GM19372 (cell line): ENCODE data around the gene KANK3.

Experiments
- ATAC-seq: cut with Tn5 transposase; IDR thresholded peaks from one replicate; pipeline ENCODE4 v1.9.1; 2021; ENCODE audit warnings: mild to moderate bottlenecking, low read depth, moderate library complexity; ENCODE audit not compliant: unreplicated experiment

Gene KANK3

DNA sequence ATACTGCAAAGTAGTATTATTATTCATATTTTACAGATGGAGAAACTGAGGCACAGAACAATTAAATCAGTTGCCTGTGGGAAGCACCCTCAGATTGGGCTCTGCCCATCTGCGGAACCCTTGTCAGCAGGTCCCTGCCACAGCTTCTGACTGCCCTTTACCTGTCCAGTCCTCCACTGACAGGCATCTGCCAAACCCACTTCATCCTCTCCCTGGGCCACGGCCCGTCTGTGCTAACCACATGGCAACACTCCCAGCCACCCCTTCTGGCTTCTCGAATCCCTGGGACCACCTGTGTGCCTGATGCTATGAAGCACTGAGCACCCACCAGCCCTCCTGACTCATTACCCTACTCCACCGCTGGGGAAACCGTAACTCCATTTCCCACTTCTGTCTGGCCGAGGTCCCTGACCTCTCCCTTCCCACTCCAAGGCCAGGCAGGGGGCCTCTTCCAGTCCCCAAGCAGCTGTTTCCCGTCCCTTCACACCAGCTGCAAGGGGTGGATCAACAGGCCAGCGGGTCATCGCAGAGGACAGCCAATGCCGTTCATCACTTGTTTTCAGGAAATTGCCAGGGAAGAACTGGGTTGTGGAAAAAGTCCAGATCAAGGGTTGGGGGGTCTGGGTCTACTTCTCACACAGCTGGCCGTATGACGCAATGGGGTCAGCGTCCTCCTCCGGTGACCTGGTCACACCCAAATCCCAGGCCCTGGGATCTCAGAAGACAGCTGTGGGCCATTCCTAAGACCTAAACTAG, 2.5 kb downstream of the KANK3 start:
- ATAC-seq, result no peak

DNA sequence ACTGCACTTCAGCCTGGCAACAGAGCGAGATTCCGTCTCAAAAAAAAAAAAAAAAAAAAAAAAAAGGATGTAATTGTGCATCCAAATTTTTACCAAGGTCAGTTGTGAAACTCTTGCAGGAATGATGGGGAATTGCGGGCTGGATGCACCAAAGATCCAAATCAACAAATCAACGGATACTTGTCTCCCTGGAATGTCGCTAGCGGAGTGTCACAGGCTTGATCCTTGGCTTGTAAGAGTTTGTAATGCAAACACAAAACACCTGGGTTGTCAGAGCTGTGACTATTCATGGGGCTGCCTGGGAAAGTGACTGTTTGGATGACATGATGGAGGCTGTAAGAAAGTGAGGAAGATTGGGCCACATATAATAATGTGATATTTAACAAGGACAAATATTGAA, 4.2 kb downstream of the KANK3 start:
- no peak for ATAC-seq

DNA sequence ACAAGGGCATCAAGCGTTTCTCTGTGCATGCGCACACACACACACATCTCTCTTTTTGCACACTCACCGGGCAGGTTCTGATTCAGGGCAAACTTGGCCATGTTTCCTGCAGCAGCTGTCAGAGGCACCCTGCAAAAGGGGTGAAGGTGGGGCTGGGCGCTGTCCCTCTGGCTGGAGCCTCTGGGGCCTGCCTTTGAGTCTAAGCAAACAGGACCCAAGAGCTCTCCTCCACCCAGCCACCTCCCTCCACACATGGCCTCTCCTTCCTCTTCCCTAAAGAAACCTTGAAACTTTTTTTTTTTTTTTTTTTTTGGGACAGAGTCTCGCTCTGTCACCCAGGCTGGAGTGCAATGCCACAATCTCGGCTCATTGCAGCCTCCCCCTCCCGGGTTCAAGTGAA, 5.3 kb downstream of the KANK3 start:
- no peak for ATAC-seq

DNA sequence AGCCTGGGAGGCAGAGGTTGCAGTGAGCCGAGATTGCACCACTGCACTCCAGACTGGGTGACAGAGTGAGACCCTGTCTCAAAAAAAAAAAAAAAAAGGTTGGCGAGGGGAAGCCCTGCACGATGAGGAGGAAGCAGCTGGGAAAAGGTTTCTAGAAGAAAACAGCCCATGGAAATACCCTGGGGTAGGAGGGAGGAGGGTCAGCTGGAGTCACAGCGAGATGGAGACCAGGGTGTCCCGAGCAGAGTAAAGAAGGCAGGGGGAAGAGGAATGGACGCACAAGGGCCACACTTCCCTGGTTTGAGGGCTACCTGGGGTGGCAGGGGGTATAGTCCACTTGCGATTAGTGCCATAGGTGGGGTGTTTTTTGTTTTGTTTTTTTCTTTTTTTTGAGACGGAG, 6.4 kb downstream of the KANK3 start:
- no peak for ATAC-seq

DNA sequence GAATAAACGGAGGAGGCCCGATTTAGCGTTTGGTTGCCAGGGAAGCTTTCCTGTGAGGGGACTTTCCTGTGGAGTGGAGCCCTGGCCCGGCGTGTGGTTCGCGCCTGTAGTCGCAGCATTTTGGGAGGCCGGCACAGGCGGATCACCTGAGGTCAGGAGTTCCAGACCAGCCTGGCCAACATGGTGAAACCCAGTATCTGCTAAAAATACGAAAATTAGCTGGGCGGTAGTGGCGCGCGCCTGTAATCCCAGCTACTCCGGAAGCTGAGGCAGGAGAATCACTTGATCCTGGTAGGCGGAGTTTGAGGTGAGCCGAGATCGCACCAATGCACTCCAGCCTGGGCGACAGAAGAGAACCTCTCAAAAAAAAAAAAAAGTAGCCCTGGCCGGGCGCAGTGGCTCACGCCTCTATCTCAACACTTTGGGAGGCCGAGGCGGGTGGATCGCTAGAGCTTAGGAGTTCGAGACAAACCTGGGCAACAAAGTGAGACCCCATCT, 6.9 kb downstream of the KANK3 start:
- ATAC-seq, result no peak

DNA sequence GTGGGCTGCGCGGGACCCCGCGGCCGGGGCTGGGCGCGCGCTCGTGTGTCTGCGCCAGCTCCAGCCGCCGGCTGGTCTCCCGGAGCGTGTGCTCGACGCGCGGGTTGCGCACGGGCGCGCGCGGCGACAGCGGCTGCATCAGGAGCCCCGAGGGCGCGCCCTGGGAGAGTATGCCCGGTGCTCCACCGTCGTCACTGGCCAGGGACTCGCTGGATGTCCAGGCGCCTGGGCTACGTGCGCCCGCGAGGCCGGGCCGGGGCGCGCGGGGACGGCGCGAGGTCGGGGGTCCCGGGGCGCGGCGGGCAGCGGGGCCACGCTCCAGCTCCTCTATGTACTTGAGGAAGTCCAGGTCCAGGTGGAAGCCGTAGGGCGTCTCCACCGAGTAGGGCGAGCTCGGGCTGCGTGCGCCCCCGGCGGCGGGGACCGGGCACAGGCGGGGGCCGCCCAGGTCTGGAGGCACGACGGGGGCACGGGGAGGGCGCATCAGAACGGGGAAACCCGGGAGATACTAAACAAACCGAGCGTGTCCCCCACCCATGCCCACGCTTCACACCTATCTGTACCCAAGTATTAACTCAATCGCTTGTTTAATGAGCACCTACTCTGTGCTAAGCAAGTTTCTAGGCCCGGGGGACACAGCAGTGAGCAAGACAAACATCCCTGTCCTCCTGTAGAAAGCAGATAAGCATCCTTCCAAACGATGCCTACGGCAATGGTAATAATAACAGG, 7.6 kb downstream of the KANK3 start:
- ATAC-seq, result peak; percentile 42

DNA sequence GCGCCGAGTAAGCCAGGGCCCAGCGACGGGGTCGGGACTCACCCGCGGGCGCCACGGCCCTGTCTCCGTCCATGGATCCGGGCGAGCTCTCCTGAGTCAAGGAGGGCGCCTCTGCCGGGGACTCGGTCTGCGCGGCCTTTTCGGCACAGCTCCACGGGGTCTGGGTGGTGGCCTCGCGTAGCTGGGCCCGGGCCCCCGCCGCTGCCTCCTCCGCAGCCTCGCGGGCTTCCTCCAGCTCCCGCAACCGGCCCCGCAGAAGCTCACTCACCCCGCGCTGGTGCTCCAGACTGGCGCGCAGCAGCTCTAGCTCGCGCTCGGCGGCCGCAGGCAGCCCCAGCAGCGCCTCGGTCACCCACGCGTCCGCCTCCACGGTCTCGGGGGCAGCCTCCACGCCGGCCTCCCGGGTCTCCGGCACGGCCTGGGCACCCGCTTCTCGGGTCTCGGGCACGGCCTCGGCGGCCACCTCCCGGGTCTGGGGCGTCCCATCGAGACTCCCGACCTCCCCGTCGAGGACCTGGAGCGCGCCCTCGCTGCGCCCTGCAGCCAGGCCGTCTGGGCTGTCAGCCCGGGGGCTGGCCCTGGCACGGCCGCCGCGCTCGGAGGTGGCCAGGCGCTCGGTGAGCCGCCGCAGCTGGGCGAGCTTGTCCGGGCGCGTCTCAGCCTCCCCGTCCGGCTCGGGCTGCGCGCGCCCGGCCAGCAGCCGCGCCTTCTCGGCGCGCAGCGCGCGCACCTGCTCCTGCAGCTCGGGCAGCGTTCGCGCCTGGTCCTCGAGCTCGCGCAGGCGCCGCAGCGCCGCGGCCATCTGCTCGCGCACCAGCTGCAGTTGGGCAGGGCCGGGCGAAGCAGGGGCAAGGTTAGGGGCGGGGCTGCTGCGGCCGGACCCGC, 8.4 kb downstream of the KANK3 start:
- ATAC-seq, result peak; percentile 71

DNA sequence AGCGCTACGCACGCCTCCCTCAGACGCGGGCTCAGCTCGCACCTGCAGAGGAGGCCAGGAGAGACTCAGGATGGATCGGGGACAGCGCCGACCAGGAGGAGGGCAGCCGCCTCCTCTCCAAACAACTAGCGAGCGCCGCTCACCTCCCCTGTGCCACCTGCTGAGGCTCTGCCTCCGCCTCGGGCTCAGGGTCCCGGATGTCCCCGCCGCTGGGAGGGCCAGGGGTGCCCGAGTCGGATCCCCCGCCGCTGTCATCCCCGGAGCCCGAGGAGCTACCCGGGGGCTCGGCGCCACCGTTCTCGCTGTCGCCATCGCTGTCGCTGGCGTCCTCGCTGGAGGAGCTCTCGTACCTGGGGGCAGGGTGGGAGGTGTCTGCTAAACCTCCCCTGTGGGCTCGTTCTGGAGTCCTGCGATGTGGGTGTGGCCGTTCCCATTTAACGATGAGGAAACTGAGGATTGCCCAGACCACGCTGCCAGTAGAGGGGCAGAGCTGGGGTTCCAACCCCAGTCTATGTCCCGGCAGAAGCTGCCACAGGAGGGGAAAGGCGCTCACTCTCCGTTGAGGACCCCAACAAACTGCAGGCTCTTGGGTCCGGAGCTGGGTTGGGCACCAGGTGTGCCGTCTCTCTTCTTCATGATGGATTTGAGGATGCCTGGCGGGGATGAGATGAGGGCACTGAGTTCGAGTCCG, 9.2 kb downstream of the KANK3 start:
- ATAC-seq, result no peak

DNA sequence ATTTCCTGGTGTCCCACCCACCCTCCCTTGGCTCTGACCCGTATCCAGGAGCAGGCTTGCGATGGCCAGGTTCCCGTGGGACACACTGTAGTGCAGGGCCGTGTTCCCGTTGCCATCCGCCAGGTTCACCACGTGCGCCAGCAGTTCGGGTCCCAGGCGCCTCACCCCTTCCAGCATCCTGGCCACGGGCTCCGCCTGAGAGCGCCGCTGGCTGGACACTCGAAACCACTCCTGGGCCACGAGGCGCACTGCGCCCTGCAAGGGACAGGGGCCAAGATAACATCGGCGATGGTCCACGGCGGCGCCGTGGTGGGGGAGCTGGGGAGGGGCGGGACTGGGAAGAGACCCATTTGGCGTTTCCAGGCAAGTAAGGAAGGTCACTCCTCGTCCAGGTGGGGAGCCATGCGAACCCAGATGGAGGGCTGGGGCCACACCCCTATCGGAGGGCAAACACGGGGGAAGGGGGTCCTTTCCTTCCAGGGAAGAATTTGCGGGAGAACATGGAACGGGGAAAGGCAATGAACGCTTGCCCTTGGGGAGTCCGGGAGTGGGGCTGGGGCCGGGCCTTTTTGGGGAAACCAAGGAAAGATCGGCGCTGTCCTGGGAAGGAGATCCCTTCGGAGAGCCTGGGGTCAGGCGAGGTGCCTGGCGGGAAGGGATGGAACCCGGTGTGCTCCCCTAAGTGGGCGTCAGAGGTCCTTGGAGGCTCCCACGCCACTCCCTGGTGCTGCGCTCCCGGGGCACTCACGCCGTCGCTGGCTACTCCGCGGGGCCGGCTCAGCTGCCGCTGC, 9.9 kb downstream of the KANK3 start:
- no peak for ATAC-seq

DNA sequence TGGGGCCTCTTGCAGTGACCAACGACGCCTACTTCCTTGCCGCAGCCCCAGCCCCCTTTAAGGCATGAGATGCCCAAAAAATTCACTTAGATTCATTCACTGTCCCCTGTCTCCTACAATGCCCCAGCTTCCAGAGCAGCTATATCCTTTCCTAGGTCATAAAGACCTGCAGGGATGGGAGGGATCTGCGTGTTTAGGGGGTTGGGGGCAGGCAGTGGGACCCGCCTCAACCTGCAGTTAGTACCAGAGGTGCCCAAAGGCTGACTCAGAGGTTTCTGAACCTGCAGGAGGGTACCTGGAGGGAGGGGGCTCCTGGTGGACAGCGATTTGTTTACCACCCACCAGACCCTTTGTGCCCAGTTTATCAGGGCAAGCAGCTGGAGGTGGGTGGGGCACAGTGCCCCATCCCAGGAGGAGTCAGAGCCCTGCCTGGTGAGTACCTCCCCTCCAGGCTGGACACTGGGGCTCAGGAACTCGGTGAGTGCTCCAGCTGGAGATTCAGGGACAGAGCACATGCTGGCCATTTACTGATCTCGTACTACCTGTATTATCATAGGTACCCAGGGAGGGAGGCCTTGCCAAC, 11.7 kb downstream of the KANK3 start:
- ATAC-seq, result no peak

DNA sequence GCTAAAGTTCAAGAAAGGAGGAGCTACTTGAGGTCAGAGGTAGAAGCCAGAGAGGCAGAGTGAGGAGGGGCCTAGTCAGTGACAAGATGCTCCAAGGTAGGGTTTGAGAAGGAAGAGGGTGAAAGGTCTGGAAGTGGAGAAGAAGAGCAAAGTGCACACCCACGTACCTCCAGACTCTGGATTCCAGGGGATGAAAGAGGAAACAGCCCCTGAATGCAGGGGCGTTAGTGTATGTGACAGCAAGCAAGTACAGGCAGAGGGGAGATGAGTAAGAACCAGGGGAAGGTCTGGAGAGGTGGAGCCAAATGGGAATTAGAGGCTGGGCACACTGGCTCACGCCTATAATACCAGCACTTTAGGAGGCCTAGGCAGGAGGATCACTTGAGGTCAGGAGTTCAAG, 13.1 kb downstream of the KANK3 start:
- no peak for ATAC-seq

DNA sequence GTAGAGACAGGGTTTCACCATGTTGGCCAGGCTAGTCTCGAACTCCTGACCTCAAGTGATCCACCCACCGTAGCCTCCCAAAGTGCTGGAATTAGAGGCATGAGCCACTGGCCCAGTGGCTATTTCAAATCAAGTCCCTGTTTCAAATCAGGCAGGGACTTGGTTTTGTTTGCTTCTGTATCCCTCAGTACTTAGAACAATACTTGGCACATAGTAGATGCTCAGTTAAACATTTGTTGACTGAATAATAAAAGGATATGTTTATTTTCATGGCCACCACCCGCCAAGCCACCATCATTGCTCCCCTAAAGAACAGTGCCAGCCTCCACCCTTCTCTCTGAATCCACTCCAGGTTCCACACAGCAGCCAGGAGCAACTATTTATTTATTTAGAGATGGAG, 17.6 kb downstream of the KANK3 start:
- no peak for ATAC-seq

DNA sequence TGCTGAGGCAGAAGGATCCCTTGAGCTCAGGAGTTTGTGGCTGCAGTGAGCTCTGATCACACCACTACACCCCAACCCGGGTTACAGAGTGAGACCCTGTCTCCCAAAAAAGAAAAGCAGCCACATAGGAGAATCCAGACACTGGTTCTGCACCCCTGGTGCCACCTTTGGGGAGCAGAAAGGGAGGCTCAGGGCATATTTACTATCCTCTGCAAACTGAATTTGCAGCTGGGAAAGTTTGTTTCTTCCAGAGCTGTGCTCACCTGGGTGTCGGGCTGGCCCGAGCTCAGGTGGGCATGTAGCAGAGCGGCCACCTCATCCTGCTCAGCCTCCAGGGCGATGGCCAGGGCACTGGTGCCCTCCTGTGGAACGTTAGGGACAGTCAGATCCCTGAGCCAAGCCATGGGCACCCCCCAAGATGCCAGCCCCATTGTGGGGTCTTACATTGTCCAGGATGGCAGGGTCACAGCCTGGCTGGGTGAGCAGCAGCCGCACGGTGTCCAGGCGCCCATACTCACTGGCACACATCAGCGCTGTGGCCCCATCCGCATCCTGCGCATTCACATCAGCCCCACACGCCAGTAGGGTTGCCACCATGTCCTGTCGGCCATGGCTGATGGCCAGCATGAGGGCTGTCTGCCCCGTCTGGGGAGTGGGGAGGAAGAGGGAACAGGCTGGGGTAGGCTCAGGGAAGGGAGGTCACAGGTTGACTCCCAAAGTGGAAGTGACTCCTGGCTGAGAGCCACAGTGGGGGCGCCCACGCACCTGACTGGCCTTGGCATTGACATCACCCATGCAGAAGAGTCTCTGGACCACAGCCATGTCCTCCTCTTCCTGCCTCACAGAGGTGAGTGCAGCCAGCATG, 18.6 kb downstream of the KANK3 start:
- ATAC-seq, result no peak

DNA sequence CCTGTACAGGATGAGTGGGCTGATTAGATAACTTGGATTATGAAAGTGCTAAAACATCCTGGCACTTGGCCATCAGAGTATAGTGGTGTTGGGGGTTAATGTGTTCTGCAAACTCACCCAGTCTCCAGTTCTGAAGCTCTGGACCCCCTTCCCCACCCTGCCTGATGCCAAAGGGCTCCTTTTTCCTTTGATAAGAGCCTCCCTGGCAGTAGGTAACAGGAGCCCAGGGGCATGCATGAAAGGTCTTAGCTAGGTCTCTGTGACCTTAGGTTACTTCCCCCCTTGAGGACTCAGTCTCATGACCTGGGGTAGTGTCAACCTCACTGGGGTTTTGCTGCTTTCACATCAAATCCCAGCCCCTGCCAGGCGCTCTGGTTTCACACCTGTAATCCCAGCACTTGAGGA, 19.3 kb downstream of the KANK3 start:
- no peak for ATAC-seq

DNA sequence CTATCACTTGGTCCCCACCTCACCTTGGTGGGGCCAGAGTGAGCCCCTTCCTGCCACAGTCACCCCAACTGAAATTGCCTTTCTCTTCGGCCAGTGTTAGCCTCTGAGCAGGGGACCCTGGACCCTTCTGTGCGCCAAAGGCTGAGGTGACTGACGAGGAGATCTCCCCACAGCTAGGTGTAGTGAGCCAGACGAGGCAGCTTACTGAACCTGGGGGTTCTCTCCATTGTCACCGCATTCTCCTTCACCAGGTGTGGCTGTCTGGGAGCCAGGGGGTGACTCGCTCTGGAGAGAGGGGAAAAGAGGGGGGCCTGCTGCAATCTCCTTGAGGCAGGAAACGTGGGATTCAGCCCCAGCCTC, 20.4 kb downstream of the KANK3 start:
- no peak for ATAC-seq

DNA sequence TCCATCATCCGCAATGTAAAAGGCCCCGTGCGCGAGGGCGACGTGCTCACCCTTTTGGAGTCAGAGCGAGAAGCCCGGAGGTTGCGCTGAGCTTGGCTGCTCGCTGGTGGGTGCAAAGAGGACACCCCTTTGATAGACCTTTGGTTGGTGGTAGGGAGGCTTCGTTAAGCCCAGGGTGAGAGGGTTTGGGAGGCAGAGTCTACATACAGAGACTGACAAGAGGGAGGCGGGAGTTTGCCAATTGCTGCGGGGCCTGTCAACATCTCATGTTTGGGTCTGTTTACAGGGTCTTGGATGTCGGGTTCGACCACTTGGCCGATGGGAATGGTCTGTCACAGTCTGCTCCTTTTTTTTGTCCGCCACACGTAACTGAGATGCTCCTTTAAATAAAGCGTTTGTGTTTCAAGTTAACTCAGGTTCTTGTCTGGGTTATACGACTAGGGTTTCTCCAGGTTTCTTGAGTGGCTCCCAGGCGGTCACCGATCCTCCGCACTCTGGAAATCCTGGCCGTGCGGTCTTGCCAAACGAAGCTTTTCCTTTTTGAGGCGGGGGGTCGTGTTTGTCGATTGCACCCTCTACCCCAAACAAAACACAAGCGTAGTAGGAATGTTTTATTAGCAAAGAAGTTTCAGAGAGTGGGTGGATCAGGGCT, 20.9 kb downstream of the KANK3 start:
- no peak for ATAC-seq

DNA sequence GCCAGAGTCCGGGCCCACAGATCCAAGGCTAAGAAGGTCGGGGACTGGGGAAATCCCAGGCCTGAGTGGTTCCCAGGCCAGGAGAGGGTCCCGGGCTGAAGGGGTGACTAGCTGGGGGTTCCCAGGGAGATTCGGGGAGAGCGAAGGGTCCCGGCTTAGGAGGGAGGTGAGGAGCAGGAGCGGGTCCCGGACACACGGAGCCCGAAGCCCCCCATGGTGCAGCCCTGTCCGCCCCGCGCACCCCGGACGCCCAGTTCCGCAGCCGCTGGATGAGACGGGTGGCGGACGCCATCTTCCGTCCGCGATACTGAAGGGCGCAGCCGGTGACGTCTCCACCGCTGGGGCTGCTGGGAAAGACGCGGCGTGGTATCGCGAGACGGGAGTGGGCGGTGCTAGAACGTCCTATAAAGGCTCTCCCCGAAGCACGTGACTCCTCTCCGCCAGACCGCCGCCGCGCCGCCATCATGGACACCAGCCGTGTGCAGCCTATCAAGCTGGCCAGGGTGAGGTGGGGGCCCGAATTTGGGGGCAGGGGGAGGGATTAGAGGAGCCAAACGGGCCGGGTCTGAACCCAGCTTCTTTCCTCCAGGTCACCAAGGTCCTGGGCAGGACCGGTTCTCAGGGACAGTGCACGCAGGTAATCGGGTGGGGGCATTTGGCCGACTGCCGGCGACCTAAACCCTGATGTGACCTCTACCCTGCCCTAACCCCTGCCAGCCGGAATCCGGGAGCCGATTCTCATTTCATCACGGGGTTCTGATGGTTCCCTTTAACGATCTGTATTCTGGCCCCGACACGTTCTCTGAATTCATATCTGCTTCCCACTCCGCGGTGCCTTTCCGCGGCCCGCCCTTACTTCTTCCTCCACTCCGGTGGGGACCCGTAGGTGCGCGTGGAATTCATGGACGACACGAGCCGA, 21.7 kb downstream of the KANK3 start, which contains the start of the genes NDUFA7 and RPS28:
Gene NDUFA7 (minus strand): TSS at position 309 of the 919 bp plus-strand sequence. CDS start 17 bp downstream, at position 292.
Gene RPS28 (plus strand): TSS at position 430 of the 919 bp plus-strand sequence. CDS start 35 bp downstream, at position 465.
- peak; percentile 85 for ATAC-seq
